ENCODE measurements around the gene ATRIP. TPM values are rescaled to one million over a fixed set of nuclear protein-coding genes. Genes with fewer than 3 reads are reported as not detected.
"Not testable (repeated sequence)": the region's sequence is repeated elsewhere in the genome, so short reads cannot be mapped to it uniquely, and the experiment has no call there.

Gene ATRIP
- polyA plus RNA-seq, 1 donor from 2014 or later, result 11.1 TPM

DNA sequence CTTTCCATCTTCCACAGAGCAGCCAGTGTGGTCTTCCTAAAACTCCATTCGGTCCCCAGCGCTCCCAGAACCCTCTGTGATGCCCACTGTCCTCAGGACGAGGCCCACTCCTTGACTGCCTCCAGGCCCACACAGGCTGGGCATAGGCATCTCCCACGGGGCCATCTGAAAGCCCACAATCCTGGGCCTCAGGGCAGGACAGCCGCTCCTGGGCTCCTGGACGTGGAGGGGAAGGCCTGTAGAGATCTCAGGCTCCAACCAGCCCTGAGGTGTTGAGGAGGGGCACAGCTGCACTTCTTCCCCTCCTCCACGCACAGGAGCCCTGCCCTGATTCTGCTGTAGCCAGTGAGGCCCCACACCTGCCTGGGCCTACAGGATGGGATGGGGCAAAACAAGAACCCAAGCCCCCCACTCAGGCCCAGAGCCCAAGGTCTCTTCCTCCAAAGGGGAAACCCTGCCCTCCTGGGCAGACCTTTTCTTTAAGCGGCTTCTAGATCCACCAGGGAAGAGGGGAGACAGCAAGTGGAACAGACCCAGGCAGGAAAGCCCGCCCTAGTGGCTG, 31.5 kb downstream of the ATRIP start:
- Histone ChIP-seq H3K9me3 (ENCODE audit: low read length) (no peaks in the 10 kb centered on the region), H3K9me2 (ENCODE audit: insufficient read depth, low read length) (no peaks in the 10 kb centered on the region), H3K27ac (ENCODE audit: low read length) (no peak overlapping the region), H3K27me3 (ENCODE audit: insufficient read depth, low read depth, low read length) (no peaks in the 10 kb centered on the region), H3K79me2 (replicated peaks; ENCODE audit: insufficient read depth, low read length) (no peaks in the 10 kb centered on the region), H3K36me3 (ENCODE audit: insufficient read depth, low read length) (no peaks in the 10 kb centered on the region), H3K9ac (ENCODE audit: low read length) (no peak overlapping the region), H4K20me1 (ENCODE audit: insufficient read depth) (no peaks in the 10 kb centered on the region), H3K4me3 (ENCODE audit: low read length) (no peak overlapping the region), H3K4me2 (ENCODE audit: low read length) (no peak overlapping the region), H2AFZ (ENCODE audit: low read depth, low read length) (no peak overlapping the region), H3F3A (ENCODE audit: insufficient read depth, low read length, poor library complexity, severe bottlenecking) (no peaks in the 10 kb centered on the region)
- TF ChIP-seq POLR2AphosphoS5 (IDR thresholded peaks at IDR 0.05), result no peak
- no peak for TF ChIP-seq EP300 (conservative IDR thresholded peaks at IDR 0.05; ENCODE audit: poor library complexity, severe bottlenecking)
- TF ChIP-seq REST (IDR thresholded peaks at IDR 0.05; ENCODE audit: borderline replicate concordance), result no peak
- no peak for TF ChIP-seq RAD21 (conservative IDR thresholded peaks at IDR 0.05)
- TF ChIP-seq MXI1 (conservative IDR thresholded peaks at IDR 0.05; ENCODE audit: poor library complexity, severe bottlenecking), result no peak

DNA sequence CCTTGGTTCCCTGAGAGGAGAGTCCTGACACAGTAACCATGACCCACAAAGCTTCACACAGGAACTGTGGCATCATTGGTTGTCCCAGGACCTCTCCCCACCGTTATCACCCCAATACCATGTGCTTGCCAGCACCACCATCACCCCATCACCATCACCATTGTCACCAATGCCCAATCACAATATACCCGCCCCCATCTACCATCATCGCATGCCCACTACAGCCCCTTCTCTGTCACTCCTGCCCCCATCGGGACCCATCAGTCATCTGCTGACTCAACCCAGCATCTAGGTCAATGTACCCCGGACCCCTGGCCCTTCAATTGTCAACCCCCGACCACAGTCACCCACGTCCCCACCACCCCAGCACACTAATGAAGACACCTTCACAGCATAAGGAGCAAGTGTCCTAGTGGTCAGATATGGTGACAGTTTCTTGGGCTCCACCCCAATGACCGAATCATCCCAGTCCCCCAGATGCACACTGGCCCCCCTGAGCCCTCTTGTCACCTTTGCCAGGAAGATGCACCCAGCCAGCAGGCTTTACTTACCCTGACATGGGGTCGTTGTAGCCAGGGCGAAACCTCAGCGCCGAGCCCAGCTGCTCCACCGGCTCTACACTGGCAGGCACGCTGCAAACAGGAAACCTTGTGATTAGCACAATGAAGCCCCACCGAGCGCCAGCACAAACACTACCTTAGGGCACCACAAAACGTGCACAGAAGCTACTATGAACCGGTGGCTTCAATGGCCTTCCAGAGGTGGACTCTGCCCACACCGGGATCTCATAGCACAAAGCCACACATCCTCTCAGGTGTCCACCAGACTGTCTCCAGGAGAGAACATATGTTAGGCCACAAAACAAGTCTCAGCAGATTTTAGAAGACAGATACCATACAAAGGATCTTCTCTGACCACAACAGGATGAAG, 32.4 kb downstream of the ATRIP start:
- H3K9ac ChIP-seq (ENCODE audit: low read length), result no peak overlapping the region
- no peaks in the 10 kb centered on the region for H3K9me3 ChIP-seq (ENCODE audit: low read length)
- no peak overlapping the region for H3K27ac ChIP-seq (ENCODE audit: low read length)
- no peaks in the 10 kb centered on the region for H3K27me3 ChIP-seq (ENCODE audit: insufficient read depth, low read depth, low read length)
- no peaks in the 10 kb centered on the region for H4K20me1 ChIP-seq (ENCODE audit: insufficient read depth)
- TF ChIP-seq CTCF (IDR thresholded peaks at IDR 0.05; ENCODE audit: poor library complexity, severe bottlenecking) (no peak), EP300 (conservative IDR thresholded peaks at IDR 0.05; ENCODE audit: poor library complexity, severe bottlenecking) (no peak), REST (IDR thresholded peaks at IDR 0.05; ENCODE audit: borderline replicate concordance) (no peak), SMC3 (conservative IDR thresholded peaks at IDR 0.05; ENCODE audit: poor library complexity) (no peak), POLR2AphosphoS5 (IDR thresholded peaks at IDR 0.05) (no peak), EZH2 (IDR thresholded peaks at IDR 0.05; ENCODE audit: borderline replicate concordance, insufficient read depth, low read length, poor library complexity, severe bottlenecking) (no peak), TAF1 (IDR thresholded peaks at IDR 0.05; ENCODE audit: low read depth) (no peak), RAD21 (conservative IDR thresholded peaks at IDR 0.05) (no peak), MXI1 (conservative IDR thresholded peaks at IDR 0.05; ENCODE audit: poor library complexity, severe bottlenecking) (no peak)
- H3K79me2 ChIP-seq (replicated peaks; ENCODE audit: insufficient read depth, low read length), result no peaks in the 10 kb centered on the region
- no peak overlapping the region for H2AFZ ChIP-seq (ENCODE audit: low read depth, low read length)
- no peaks in the 10 kb centered on the region for H3K36me3 ChIP-seq (ENCODE audit: insufficient read depth, low read length)
- no peak overlapping the region for H3K4me3 ChIP-seq (ENCODE audit: low read length)
- no peaks in the 10 kb centered on the region for H3F3A ChIP-seq (ENCODE audit: insufficient read depth, low read length, poor library complexity, severe bottlenecking)
- no peaks in the 10 kb centered on the region for H3K9me2 ChIP-seq (ENCODE audit: insufficient read depth, low read length)
- H3K4me2 ChIP-seq (ENCODE audit: low read length), result no peak overlapping the region

DNA sequence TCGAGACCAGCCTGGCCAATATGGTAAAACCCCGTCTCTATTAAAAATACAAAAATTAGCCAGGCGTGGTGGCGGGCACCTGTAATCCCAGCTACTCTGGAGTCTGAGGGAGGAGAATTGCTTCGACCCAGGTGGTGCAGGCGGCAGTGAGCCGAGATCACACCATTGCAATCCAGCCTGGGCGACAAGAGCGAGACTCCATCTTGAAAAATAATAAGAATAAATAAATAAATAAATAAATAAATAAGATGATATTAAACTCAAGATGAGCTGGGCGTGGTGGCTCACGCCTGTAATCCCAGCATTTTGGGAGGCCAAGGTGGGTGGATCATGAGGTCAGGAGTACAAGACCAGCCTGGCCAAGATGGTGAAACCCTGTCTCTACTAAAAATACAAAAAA, 34.4 kb downstream of the ATRIP start:
- H3F3A ChIP-seq (ENCODE audit: insufficient read depth, low read length, poor library complexity, severe bottlenecking); H3K9ac ChIP-seq (ENCODE audit: low read length): not testable (repeated sequence)

More for the DNA sequence above, 34.4 kb downstream of the ATRIP start:
- not testable (repeated sequence) for H2AFZ ChIP-seq (ENCODE audit: low read depth, low read length); H3K9me2 ChIP-seq (ENCODE audit: insufficient read depth, low read length); H3K4me3 ChIP-seq (ENCODE audit: low read length); H3K9me3 ChIP-seq (ENCODE audit: low read length); H3K27ac ChIP-seq (ENCODE audit: low read length); H3K79me2 ChIP-seq (replicated peaks; ENCODE audit: insufficient read depth, low read length); H3K27me3 ChIP-seq (ENCODE audit: insufficient read depth, low read depth, low read length); H3K36me3 ChIP-seq (ENCODE audit: insufficient read depth, low read length); H4K20me1 ChIP-seq (ENCODE audit: insufficient read depth); H3K4me2 ChIP-seq (ENCODE audit: low read length)

All from neural cell (in vitro differentiated cells).